Astrocyte (in vitro differentiated cells and primary cell): ENCODE data around the gene CAMK1D. TPM values are rescaled to one million over a fixed set of nuclear protein-coding genes. Genes with fewer than 3 reads are reported as not detected.

Source experiments
- DNase-seq: peaks from one replicate; pipeline ENCODE4 v3.0.0-alpha.2; 2010; ENCODE audit warnings: low read depth
- FAIRE-seq: peaks from 2 replicates; lab custom pipeline; 2011; peaks lifted over from hg19 to GRCh38; lab: Jason Lieb, UNC
- H2AFZ ChIP-seq: 2 replicates; pipeline ENCODE4 v1.6.0; 2012; ENCODE audit warnings: low read depth, low read length, inconsistent platforms
- H3K27ac ChIP-seq: 2 replicates; pipeline ENCODE4 v1.5.1; 2011; ENCODE audit warnings: low read depth, low read length, inconsistent platforms
- H3K27me3 ChIP-seq: 2 replicates; pipeline ENCODE4 v1.6.0; 2011; ENCODE audit warnings: low read length, inconsistent platforms; ENCODE audit not compliant: insufficient read depth
- H3K36me3 ChIP-seq: 2 replicates; pipeline ENCODE4 v1.5.1; 2011; ENCODE audit warnings: low read length, inconsistent platforms; ENCODE audit not compliant: insufficient read depth
- H3K4me1 ChIP-seq: 2 replicates; pipeline ENCODE4 v1.5.1; 2011; ENCODE audit warnings: low read length, inconsistent platforms; ENCODE audit not compliant: insufficient read depth
- H3K4me2 ChIP-seq: 2 replicates; pipeline ENCODE4 v1.6.0; 2012; ENCODE audit warnings: low read length, inconsistent platforms
- H3K4me3 ChIP-seq: 2 replicates; pipeline ENCODE4 v1.5.1; 2011; ENCODE audit warnings: low read depth, mild to moderate bottlenecking, low read length, inconsistent platforms; ENCODE audit not compliant: insufficient read depth
- H3K79me2 ChIP-seq: 2 replicates; pipeline ENCODE4 v1.6.0; 2012; ENCODE audit warnings: mild to moderate bottlenecking, low read length, inconsistent platforms; ENCODE audit not compliant: insufficient read depth
- H3K9ac ChIP-seq: 2 replicates; pipeline ENCODE4 v1.6.0; 2012; ENCODE audit warnings: mild to moderate bottlenecking, low read length, inconsistent platforms
- H3K9me3 ChIP-seq: 2 replicates; pipeline ENCODE4 v1.5.1; 2012; ENCODE audit warnings: low read depth, mild to moderate bottlenecking, low read length, inconsistent platforms; ENCODE audit not compliant: insufficient read depth
- H4K20me1 ChIP-seq: 2 replicates; pipeline ENCODE4 v1.6.0; 2012; ENCODE audit warnings: low read length, inconsistent platforms; ENCODE audit not compliant: insufficient read depth
- H3K27ac Mint-ChIP-seq: one replicate; pipeline ENCODE4 v1.8.0; 2021; ENCODE audit warnings: mild to moderate bottlenecking, mixed read lengths; ENCODE audit not compliant: unreplicated experiment
- H3K27me3 Mint-ChIP-seq: one replicate; pipeline ENCODE4 v1.8.0; 2021; ENCODE audit warnings: low read depth, mixed read lengths; ENCODE audit not compliant: unreplicated experiment
- H3K36me3 Mint-ChIP-seq: one replicate; pipeline ENCODE4 v1.8.0; 2021; ENCODE audit warnings: low read depth, mixed read lengths; ENCODE audit not compliant: unreplicated experiment
- H3K4me1 Mint-ChIP-seq: one replicate; pipeline ENCODE4 v1.8.0; 2021; ENCODE audit warnings: low read depth, mixed read lengths; ENCODE audit not compliant: unreplicated experiment
- H3K4me3 Mint-ChIP-seq: one replicate; pipeline ENCODE4 v1.8.0; 2021; ENCODE audit warnings: mild to moderate bottlenecking, moderate library complexity, mixed read lengths; ENCODE audit not compliant: unreplicated experiment
- H3K9me3 Mint-ChIP-seq: one replicate; pipeline ENCODE4 v1.8.0; 2021; ENCODE audit warnings: mild to moderate bottlenecking, mixed read lengths; ENCODE audit not compliant: unreplicated experiment
- CTCF ChIP-seq: IDR thresholded peaks from 2 replicates; pipeline ENCODE4 v1.5.1; 2011; ENCODE audit warnings: low read depth, mild to moderate bottlenecking, inconsistent platforms, low read length, moderate library complexity; ENCODE audit not compliant: insufficient read depth
- EZH2 ChIP-seq: IDR thresholded peaks from 2 replicates; pipeline ENCODE4 v1.6.1; 2012; ENCODE audit warnings: mild to moderate bottlenecking, low read length, inconsistent platforms; ENCODE audit not compliant: insufficient read depth
- total RNA-seq: library from RNA; stranded (reverse); gene quantifications from 2 replicates; pipeline ENCODE4 v1.2.1, GENCODE V29; 2021

Gene CAMK1D
- total RNA-seq, 1 donor from 2014 or later: 23.6 TPM

GRCh38 chr10:12505683-12506082, 156.3 kb downstream of the CAMK1D start:
- H3K4me3 Mint-ChIP-seq: no peak overlapping the region
- no peaks in the 10 kb centered on the region for H3K9me3 Mint-ChIP-seq
- H3K27me3 Mint-ChIP-seq: peaks cover 14% of the 10 kb centered on the region
- no peak overlapping the region for H2AFZ ChIP-seq
- H3K9me3 ChIP-seq: no peaks in the 10 kb centered on the region
- peaks cover 8% of the 10 kb centered on the region for H3K36me3 Mint-ChIP-seq
- H3K4me1 Mint-ChIP-seq: peaks cover 13% of the 10 kb centered on the region
- H3K4me2 ChIP-seq: no peak overlapping the region
- peaks cover 59% of the 10 kb centered on the region for H4K20me1 ChIP-seq
- no peaks in the 10 kb centered on the region for H3K36me3 ChIP-seq
- no peak overlapping the region for H3K4me3 ChIP-seq
- TF ChIP-seq CTCF (no peak), EZH2 (no peak)
- no peak for FAIRE-seq
- no peak for DNase-seq
- H3K27me3 ChIP-seq: no peaks in the 10 kb centered on the region
- no peak overlapping the region for H3K9ac ChIP-seq
- no peak overlapping the region for H3K27ac ChIP-seq
- H3K4me1 ChIP-seq: peaks cover 12% of the 10 kb centered on the region
- no peak overlapping the region for H3K27ac Mint-ChIP-seq
- H3K79me2 ChIP-seq: peaks cover 19% of the 10 kb centered on the region

GRCh38 chr10:12507165-12507850, 158.0 kb downstream of the CAMK1D start:
- Histone ChIP-seq H4K20me1 (peaks cover 51% of the 10 kb centered on the region), H3K27me3 (no peaks in the 10 kb centered on the region), H3K4me2 (no peak overlapping the region), H3K27ac (no peak overlapping the region), H3K79me2 (peaks cover 9% of the 10 kb centered on the region), H3K36me3 (no peaks in the 10 kb centered on the region), H3K9ac (no peak overlapping the region), H3K4me3 (no peak overlapping the region), H3K9me3 (no peaks in the 10 kb centered on the region), H2AFZ (no peak overlapping the region), H3K4me1 (peaks cover 19% of the 10 kb centered on the region)
- H3K27me3 Mint-ChIP-seq: peaks cover 11% of the 10 kb centered on the region
- TF ChIP-seq CTCF (no peak), EZH2 (no peak)
- peaks cover 11% of the 10 kb centered on the region for H3K4me1 Mint-ChIP-seq
- DNase-seq (no peak), FAIRE-seq (no peak)
- H3K4me3 Mint-ChIP-seq: no peak overlapping the region
- no peak overlapping the region for H3K27ac Mint-ChIP-seq
- H3K9me3 Mint-ChIP-seq: no peaks in the 10 kb centered on the region
- H3K36me3 Mint-ChIP-seq: peaks cover 6% of the 10 kb centered on the region

- TF ChIP-seq CTCF: no peak
- TF ChIP-seq EZH2: no peak
- Mint-ChIP-seq H3K27ac (no peak overlapping the region), H3K36me3 (peaks cover 6% of the 10 kb centered on the region), H3K27me3 (peaks cover 6% of the 10 kb centered on the region), H3K9me3 (no peaks in the 10 kb centered on the region), H3K4me3 (no peak overlapping the region), H3K4me1 (peaks cover 11% of the 10 kb centered on the region)
- Histone ChIP-seq H3K9me3 (no peaks in the 10 kb centered on the region), H4K20me1 (peaks cover 45% of the 10 kb centered on the region), H3K27me3 (no peaks in the 10 kb centered on the region), H3K79me2 (peaks cover 3% of the 10 kb centered on the region), H3K9ac (no peak overlapping the region), H2AFZ (no peak overlapping the region), H3K4me3 (no peak overlapping the region), H3K4me2 (no peak overlapping the region), H3K4me1 (peaks cover 23% of the 10 kb centered on the region), H3K27ac (no peak overlapping the region), H3K36me3 (no peaks in the 10 kb centered on the region)
- DNase-seq (no peak), FAIRE-seq (no peak)
Observed at GRCh38 chr10:12508165-12508564, 158.8 kb downstream of the CAMK1D start.
